ACC112 (cell line): ENCODE results near the gene ISM2.

Experiments used
- H2AFZ ChIP-seq: fragments of 200-600 bp; sonication (generic); one replicate; pipeline ENCODE4 v1.6.0; 2017; ENCODE audit warnings: antibody characterized with exemption, low read length; ENCODE audit not compliant: unreplicated experiment
- H3K27ac ChIP-seq: fragments of 200-600 bp; sonication (generic); 2 replicates; pipeline ENCODE4 v1.5.1; 2014; ENCODE audit warnings: low read depth, mild to moderate bottlenecking, antibody characterized with exemption, low read length, moderate library complexity
- H3K27me3 ChIP-seq: fragments of 200-600 bp; sonication (generic); 2 replicates; pipeline ENCODE4 v1.6.1; 2014; ENCODE audit warnings: mild to moderate bottlenecking, antibody characterized with exemption, low read length, moderate library complexity, mixed read lengths; ENCODE audit not compliant: insufficient read depth
- H3K36me3 ChIP-seq: fragments of 200-600 bp; sonication (generic); 2 replicates; pipeline ENCODE4 v1.6.1; 2016; ENCODE audit warnings: mild to moderate bottlenecking, antibody characterized with exemption, low read length, moderate library complexity, mixed read lengths; ENCODE audit not compliant: insufficient read depth
- H3K4me1 ChIP-seq: fragments of 200-600 bp; sonication (generic); one replicate; pipeline ENCODE4 v1.6.1; 2016; ENCODE audit warnings: low read length, mixed read lengths; ENCODE audit not compliant: insufficient read depth, unreplicated experiment, control insufficient read depth
- H3K4me3 ChIP-seq: fragments of 200-600 bp; sonication (generic); 2 replicates; pipeline ENCODE4 v1.5.1; 2014; ENCODE audit warnings: mild to moderate bottlenecking, low read depth, low read length
- H3K79me2 ChIP-seq: fragments of 200-600 bp; sonication (generic); one replicate; pipeline ENCODE4 v1.6.0; 2016; ENCODE audit warnings: low read length; ENCODE audit not compliant: control insufficient read depth, unreplicated experiment, insufficient read depth

Gene ISM2

GRCh38 chr14:77508249-77508648 is 9.6 kb upstream of the ISM2 start:
- H2AFZ ChIP-seq: no peak overlapping the region
- peaks cover 3% of the 10 kb centered on the region for H3K4me1 ChIP-seq
- H3K27me3 ChIP-seq: no peaks in the 10 kb centered on the region
- no peak overlapping the region for H3K4me3 ChIP-seq
- peak overlapping the region; percentile 4; the same call in 1 of the 2 replicates for H3K27ac ChIP-seq
- no peaks in the 10 kb centered on the region for H3K79me2 ChIP-seq
- no peaks in the 10 kb centered on the region for H3K36me3 ChIP-seq

GRCh38 chr14:77507762-77508161 is 9.1 kb upstream of the ISM2 start:
- no peak overlapping the region for H3K4me3 ChIP-seq
- H3K27ac ChIP-seq: no peak overlapping the region
- H3K4me1 ChIP-seq: peaks cover 3% of the 10 kb centered on the region
- no peaks in the 10 kb centered on the region for H3K79me2 ChIP-seq
- no peaks in the 10 kb centered on the region for H3K36me3 ChIP-seq
- no peaks in the 10 kb centered on the region for H3K27me3 ChIP-seq
- no peak overlapping the region for H2AFZ ChIP-seq

GRCh38 chr14:77505031-77505430 is 6.4 kb upstream of the ISM2 start:
- H3K4me1 ChIP-seq: peaks cover 3% of the 10 kb centered on the region
- no peaks in the 10 kb centered on the region for H3K79me2 ChIP-seq
- H3K27ac ChIP-seq: no peak overlapping the region
- no peaks in the 10 kb centered on the region for H3K36me3 ChIP-seq
- H3K4me3 ChIP-seq: no peak overlapping the region
- no peak overlapping the region for H2AFZ ChIP-seq
- H3K27me3 ChIP-seq: peaks cover 7% of the 10 kb centered on the region

GRCh38 chr14:77503138-77503537 is 4.5 kb upstream of the ISM2 start:
- Histone ChIP-seq H3K4me1 (no peaks in the 10 kb centered on the region), H3K27ac (no peak overlapping the region), H3K4me3 (no peak overlapping the region), H3K79me2 (no peaks in the 10 kb centered on the region), H3K27me3 (peaks cover 25% of the 10 kb centered on the region), H3K36me3 (no peaks in the 10 kb centered on the region), H2AFZ (no peak overlapping the region)

GRCh38 chr14:77502109-77502782 is 3.6 kb upstream of the ISM2 start:
- Histone ChIP-seq H3K27ac (no peak overlapping the region), H3K79me2 (no peaks in the 10 kb centered on the region), H3K27me3 (peaks cover 30% of the 10 kb centered on the region), H2AFZ (no peak overlapping the region), H3K36me3 (no peaks in the 10 kb centered on the region), H3K4me3 (no peak overlapping the region), H3K4me1 (no peaks in the 10 kb centered on the region)

GRCh38 chr14:77498984-77499527 is 440 bp upstream of the ISM2 start:
- peak overlapping the region; percentile 75 for H3K4me3 ChIP-seq
- no peaks in the 10 kb centered on the region for H3K4me1 ChIP-seq
- no peaks in the 10 kb centered on the region for H3K36me3 ChIP-seq
- peak overlapping the region; percentile 12 for H2AFZ ChIP-seq
- no peaks in the 10 kb centered on the region for H3K79me2 ChIP-seq
- H3K27ac ChIP-seq: no peak overlapping the region
- H3K27me3 ChIP-seq: peaks cover 30% of the 10 kb centered on the region

GRCh38 chr14:77495334-77495733 is 3.3 kb downstream of the ISM2 start:
- no peaks in the 10 kb centered on the region for H3K79me2 ChIP-seq
- no peak overlapping the region for H3K4me3 ChIP-seq
- no peak overlapping the region for H2AFZ ChIP-seq
- H3K36me3 ChIP-seq: no peaks in the 10 kb centered on the region
- H3K4me1 ChIP-seq: no peaks in the 10 kb centered on the region
- H3K27me3 ChIP-seq: peaks cover 26% of the 10 kb centered on the region
- H3K27ac ChIP-seq: no peak overlapping the region

- Histone ChIP-seq H3K36me3 (no peaks in the 10 kb centered on the region), H3K27me3 (no peaks in the 10 kb centered on the region), H2AFZ (no peak overlapping the region), H3K4me3 (no peak overlapping the region), H3K4me1 (no peaks in the 10 kb centered on the region), H3K79me2 (no peaks in the 10 kb centered on the region), H3K27ac (no peak overlapping the region)
Measured at GRCh38 chr14:77491056-77491455, 7.6 kb downstream of the ISM2 start.

GRCh38 chr14:77490347-77490986 is 8.1 kb downstream of the ISM2 start:
- no peaks in the 10 kb centered on the region for H3K79me2 ChIP-seq
- no peak overlapping the region for H3K4me3 ChIP-seq
- H3K4me1 ChIP-seq: no peaks in the 10 kb centered on the region
- H3K27ac ChIP-seq: no peak overlapping the region
- H3K27me3 ChIP-seq: no peaks in the 10 kb centered on the region
- no peaks in the 10 kb centered on the region for H3K36me3 ChIP-seq
- H2AFZ ChIP-seq: no peak overlapping the region

- no peak overlapping the region for H3K4me3 ChIP-seq
- H3K36me3 ChIP-seq: no peaks in the 10 kb centered on the region
Measured at GRCh38 chr14:77489041-77489440, 9.6 kb downstream of the ISM2 start.

GRCh38 chr14:77488558-77488957 is 10.1 kb downstream of the ISM2 start:
- no peaks in the 10 kb centered on the region for H3K4me1 ChIP-seq
- no peaks in the 10 kb centered on the region for H3K36me3 ChIP-seq
- H3K27ac ChIP-seq: no peak overlapping the region
- H3K4me3 ChIP-seq: no peak overlapping the region
- no peak overlapping the region for H2AFZ ChIP-seq
- no peaks in the 10 kb centered on the region for H3K79me2 ChIP-seq
- no peaks in the 10 kb centered on the region for H3K27me3 ChIP-seq

More at GRCh38 chr14:77489041-77489440, 9.6 kb downstream of the ISM2 start:
- no peaks in the 10 kb centered on the region for H3K4me1 ChIP-seq
- no peaks in the 10 kb centered on the region for H3K27me3 ChIP-seq
- H3K27ac ChIP-seq: no peak overlapping the region
- H2AFZ ChIP-seq: no peak overlapping the region
- H3K79me2 ChIP-seq: no peaks in the 10 kb centered on the region
